IPS-18c (cell line): ENCODE data around the gene ACAA2.

Experiments used
- H3K4me3 ChIP-seq: 2 replicates; pipeline ENCODE4 v1.7.0; 2013; ENCODE audit warnings: low read depth, mild to moderate bottlenecking, low read length, moderate library complexity; ENCODE audit not compliant: insufficient read depth
- H3K9me3 ChIP-seq: one replicate; pipeline ENCODE4 v1.6.1; 2013; ENCODE audit warnings: mild to moderate bottlenecking, low read length, moderate library complexity; ENCODE audit not compliant: control insufficient read depth, insufficient read depth

Gene ACAA2, protein sequence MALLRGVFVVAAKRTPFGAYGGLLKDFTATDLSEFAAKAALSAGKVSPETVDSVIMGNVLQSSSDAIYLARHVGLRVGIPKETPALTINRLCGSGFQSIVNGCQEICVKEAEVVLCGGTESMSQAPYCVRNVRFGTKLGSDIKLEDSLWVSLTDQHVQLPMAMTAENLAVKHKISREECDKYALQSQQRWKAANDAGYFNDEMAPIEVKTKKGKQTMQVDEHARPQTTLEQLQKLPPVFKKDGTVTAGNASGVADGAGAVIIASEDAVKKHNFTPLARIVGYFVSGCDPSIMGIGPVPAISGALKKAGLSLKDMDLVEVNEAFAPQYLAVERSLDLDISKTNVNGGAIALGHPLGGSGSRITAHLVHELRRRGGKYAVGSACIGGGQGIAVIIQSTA

GRCh38 chr18:49813319-49814146 lies at the start of gene ACAA2:
Gene ACAA2 (minus strand): TSS chr18:49813533. CDS start chr18:49813484, 49 bp downstream.
- peak within 1 kb of the TSS; percentile 92 for H3K4me3 ChIP-seq
- no peaks in the 10 kb centered on the region for H3K9me3 ChIP-seq

DNA sequence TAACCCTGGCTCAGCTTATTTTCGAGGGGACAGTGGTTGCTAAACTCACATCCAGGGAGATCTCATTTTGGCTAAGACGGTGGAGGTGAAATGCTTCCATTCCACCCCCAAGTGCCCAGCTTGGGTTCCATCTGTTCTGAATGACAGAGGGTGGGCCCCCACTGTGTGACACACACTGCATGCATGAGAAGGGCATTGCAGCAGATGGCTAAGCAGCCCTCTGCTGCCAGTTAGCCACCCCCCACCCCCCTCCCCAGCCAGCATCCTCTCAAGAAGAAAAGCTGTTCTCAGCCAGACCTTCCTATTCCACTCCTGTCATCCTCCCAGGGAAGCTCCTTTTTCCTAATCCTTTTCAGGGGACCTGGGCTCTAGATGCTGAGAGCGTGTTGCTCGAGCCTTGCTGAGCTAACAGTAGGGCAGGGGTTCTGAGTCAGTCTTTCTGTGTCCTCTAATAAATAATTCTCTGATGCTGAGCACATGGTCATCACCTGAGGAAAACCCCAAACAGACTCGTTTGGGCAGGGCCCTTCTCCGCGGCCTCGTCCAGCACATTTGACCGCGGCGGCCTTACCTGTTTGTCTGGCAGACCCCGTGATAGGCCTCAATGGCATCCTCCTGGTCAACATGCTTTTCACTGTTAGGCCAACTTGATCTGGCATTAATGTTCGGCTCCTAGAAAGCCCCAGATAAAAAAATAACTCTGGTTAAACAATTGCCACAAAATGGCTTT lies 49.5 kb upstream of the ACAA2 start:
- no peak overlapping the region for H3K4me3 ChIP-seq
- no peaks in the 10 kb centered on the region for H3K9me3 ChIP-seq

DNA sequence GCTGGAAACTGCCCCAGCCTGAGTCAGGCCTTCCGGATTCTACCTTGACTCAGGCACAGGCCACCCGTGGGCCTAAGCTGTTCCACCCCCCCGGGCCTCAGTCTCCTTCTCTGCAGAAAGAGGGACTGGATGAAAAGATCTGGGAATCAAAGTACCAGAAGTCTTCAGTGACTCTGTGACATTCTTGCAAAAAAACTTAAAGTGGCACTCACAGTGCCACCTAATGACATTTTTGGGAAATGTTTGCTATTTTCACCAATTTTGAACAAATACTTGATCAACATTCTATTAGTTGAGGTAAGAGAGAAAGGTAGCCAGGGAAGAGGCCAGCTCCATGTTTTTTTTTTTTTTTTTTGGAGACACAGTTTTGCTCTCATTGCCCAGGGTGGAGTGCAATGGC lies 48.3 kb upstream of the ACAA2 start:
- no peak overlapping the region for H3K4me3 ChIP-seq
- H3K9me3 ChIP-seq, result no peaks in the 10 kb centered on the region

DNA sequence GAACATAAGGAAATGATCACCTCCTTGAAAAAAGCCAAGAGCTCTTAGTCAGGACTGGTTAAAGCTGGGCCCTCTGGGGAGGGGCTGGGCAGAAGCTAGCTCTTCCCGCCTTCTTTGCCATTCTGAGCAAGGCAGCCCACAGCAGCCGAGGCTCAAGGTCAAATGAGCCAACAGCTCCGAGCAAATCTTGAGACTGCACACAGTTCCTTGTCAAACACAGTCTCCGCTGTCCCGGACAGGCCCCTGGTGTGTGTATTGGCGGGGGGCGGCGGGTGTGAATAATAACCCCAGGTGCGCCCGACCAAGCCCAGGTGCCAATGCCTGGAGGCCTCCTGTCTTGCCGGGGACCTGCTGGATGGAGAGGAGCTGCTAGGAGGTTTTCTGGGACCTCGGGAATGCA lies 46.4 kb upstream of the ACAA2 start:
- Histone ChIP-seq H3K4me3 (no peak overlapping the region), H3K9me3 (no peaks in the 10 kb centered on the region)

DNA sequence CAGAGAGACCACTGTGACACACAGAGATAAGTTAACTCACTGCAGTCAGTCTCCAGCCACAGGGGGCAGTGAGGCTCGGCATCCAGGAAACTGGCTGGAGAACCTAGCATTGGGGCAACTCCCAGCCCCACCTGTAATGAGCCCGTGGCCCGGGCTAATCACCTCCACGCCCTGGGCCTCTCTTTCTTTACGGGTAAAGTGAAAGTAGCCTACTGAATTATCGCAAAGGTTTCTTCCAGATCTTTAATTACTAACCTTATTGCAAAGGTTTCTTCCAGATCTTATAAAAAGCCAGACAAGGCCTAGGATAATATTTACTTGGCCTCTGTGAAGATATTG lies 45.7 kb upstream of the ACAA2 start:
- H3K9me3 ChIP-seq, result no peaks in the 10 kb centered on the region

GRCh38 chr18:49858309-49859020 lies 45.1 kb upstream of the ACAA2 start:
- H3K9me3 ChIP-seq, result no peaks in the 10 kb centered on the region
- no peak overlapping the region for H3K4me3 ChIP-seq

More for the DNA sequence above, 45.7 kb upstream of the ACAA2 start:
- no peak overlapping the region for H3K4me3 ChIP-seq

DNA sequence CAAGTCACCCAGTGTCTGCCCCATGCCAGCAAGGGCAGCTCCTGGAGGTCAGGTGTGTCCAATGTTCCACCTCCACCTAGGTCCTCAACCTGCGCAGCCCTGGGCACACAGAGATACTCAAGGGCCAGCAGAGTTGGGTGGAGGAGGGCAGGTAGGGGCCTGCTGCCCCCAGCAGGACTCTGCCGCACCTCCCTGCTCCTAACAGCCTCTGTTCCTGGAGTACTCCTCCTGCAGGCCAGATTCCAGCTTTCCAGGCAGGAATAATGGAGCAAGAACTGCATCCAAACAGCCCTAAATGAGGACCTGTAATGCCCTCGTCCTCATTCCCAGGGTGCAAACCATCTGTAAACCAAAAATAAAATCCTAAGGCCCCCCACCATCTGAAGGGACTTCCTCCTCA lies 44.4 kb upstream of the ACAA2 start:
- no peak overlapping the region for H3K4me3 ChIP-seq
- H3K9me3 ChIP-seq, result no peaks in the 10 kb centered on the region

GRCh38 chr18:49856496-49856895 lies 43.2 kb upstream of the ACAA2 start:
- Histone ChIP-seq H3K4me3 (no peak overlapping the region), H3K9me3 (no peaks in the 10 kb centered on the region)

DNA sequence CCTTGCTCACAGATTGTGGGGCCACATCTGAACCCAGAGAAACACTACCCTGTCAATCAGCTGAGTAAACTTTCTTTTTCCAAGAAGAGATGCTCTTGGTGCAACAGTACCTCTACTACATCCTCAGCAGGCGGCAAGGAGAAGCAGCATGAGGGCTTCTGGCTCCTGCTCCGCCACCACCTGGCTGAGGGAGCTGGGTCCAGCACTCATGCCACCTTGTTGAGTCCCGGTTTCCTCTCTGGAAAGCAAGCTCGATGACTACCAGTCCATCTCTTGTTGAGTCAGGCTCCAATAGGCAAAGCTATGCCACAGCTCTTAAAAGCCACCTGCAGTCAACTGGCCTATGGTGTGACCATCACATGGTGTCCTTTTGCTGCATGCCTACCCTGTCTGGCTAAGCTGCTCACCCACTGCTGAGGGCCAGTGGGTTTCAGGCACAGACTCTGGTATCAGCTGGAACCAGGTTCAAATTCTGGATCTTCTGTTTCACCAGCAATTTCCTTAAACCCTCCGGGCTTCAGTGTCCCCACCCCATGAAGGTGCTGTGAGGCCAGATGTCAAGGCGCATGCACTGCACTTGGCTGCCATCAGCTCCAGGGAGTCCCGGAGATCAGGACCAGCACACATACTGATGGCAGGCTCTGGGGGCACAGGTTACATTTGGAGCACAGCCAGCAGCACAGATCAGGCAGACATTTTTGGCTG lies 42.5 kb upstream of the ACAA2 start:
- no peaks in the 10 kb centered on the region for H3K9me3 ChIP-seq
- no peak overlapping the region for H3K4me3 ChIP-seq

DNA sequence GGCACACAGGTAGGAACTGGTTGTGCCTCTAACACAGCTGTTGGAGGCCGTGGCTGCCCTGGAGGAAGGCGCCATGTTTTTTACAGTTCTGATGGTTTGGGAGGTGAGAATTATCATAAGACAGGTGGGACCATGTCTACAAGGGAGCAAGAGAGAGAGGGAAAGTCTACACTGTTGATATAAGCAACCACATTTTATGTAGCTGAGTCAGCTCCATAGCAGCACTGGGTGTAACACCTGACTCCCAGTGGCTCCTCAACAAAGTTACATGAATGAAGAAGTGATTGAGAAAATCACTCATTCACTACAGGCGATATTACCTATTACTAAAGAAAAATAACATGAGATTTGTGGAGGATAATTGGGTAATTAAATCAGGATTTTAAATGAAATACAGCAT lies 41.3 kb upstream of the ACAA2 start:
- no peak overlapping the region for H3K4me3 ChIP-seq
- no peaks in the 10 kb centered on the region for H3K9me3 ChIP-seq

DNA sequence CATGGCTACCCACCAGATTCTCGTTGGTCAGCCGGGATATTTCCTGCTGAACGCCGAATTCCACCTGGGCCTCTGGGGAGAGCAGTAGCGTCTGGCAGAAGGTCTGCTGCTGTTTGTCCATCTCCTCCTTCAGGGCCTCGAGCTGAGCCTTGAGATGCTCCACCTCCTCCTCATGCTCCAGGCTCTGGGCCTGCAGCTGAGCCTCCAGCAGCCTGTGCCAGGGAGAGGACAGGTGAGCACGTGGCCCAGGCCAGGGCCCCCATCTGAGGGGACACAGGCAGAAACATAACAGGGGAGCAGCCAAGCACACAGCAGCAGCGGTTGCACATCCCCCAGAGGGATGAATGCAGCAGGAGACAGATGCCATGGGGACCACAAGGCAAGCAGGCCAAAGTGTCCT lies 40.1 kb upstream of the ACAA2 start:
- H3K4me3 ChIP-seq, result no peak overlapping the region
- no peaks in the 10 kb centered on the region for H3K9me3 ChIP-seq

DNA sequence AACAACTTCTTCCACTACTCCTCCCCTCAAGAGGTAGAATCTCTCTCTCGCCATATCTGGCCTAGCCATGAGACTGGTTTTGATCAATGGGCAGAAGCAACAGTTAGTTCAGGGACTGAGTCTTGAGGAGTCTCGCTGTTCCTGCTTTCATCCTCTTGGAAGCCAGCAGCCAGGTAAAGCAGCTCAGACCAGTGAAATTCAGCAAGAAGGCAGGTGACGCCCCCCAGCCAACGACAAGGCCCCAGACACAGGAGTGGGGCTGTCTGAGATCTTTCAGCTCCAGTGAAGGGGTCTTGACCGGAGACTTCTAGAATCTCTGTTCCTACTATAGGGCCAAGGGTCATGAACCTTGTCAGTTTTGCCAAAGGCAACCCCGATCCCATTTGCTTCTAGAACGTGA lies 39.7 kb upstream of the ACAA2 start:
- no peaks in the 10 kb centered on the region for H3K9me3 ChIP-seq
- no peak overlapping the region for H3K4me3 ChIP-seq

GRCh38 chr18:49851624-49852023 lies 38.3 kb upstream of the ACAA2 start:
- no peaks in the 10 kb centered on the region for H3K9me3 ChIP-seq
- H3K4me3 ChIP-seq, result no peak overlapping the region

GRCh38 chr18:49850636-49851035 lies 37.3 kb upstream of the ACAA2 start:
- H3K4me3 ChIP-seq, result no peak overlapping the region
- no peaks in the 10 kb centered on the region for H3K9me3 ChIP-seq

DNA sequence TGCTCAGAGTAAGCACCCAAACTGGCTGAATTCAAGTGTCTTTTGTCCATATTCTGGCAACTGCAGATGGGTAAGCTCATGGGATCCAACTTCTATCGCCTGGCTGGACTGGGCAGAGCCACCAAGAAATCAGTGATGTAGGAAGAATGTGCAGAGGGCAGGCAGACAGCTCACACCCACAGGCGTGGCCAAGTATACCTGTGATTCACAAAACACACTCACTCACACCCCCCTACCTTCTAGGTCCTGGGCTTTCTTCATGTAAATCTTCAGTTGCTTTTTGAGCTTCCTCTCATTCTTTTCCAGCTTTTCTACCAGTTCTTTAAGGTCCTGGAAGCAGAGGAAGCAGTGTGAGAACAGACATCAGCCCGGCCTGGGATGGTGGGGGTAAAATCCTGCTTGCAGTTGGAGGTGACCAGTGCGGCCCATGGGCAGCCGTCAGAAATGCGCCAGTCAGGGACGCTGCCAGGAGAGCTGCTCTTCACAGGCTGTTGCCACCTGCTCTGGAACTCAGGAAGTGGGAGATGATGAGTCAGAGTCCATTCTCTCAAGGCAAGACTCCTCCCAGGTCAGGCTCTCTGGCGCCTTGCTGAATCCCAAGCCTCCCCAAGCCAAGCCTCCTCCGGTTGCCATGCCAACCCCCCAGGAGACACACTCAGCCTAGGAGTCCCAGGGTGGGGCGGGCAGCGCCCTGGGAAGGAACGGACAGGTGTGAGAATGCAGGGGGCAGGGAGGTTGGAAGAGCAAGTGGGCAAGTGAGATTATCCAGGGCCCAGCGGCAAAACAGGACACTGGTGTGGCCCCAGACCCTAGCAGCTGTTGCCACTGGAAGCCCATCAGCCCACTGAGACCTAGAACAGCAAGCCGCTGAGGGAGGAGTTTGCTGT lies 36.2 kb upstream of the ACAA2 start:
- Histone ChIP-seq H3K4me3 (no peak overlapping the region), H3K9me3 (no peaks in the 10 kb centered on the region)

- H3K4me3 ChIP-seq, result no peak overlapping the region
Measured at GRCh38 chr18:49848115-49848514, 34.8 kb upstream of the ACAA2 start.

More at GRCh38 chr18:49848115-49848514, 34.8 kb upstream of the ACAA2 start:
- H3K9me3 ChIP-seq, result no peaks in the 10 kb centered on the region
